ENCODE results near the gene CPA1. TPM values are rescaled to one million over a fixed set of nuclear protein-coding genes. Genes with fewer than 3 reads are reported as not detected.
A peak's percentile ranks its signal among the peaks of the same experiment; 100 is the strongest.

CPA1 gene
- total RNA-seq, 2 experiments from 2014 or later: not detected

GRCh38 chr7:130435311-130435854, 55.1 kb downstream of the CPA1 start:
- Mint-ChIP-seq H3K36me3 (ENCODE audit: low read depth) (peaks cover 27% of the 10 kb centered on the region), H3K4me3 (no peak overlapping the region), H3K9me3 (peaks cover 3% of the 10 kb centered on the region), H3K4me1 (peaks cover 27% of the 10 kb centered on the region), H3K27me3 (no peaks in the 10 kb centered on the region), H3K27ac (no peak overlapping the region)
- ChIA-PET CTCF (interaction anchor here (0.7 kb wide), 1 partner anchor 185 kb away, joined by 3 read pairs; no protein-coding TSS in a partner anchor), POLR2A (no interaction called here)
- no peak for DNase-seq

- Mint-ChIP-seq H3K9me3 (peaks cover 4% of the 10 kb centered on the region), H3K27me3 (no peaks in the 10 kb centered on the region), H3K27ac (peak overlapping the region; percentile 31), H3K36me3 (ENCODE audit: low read depth) (peaks cover 30% of the 10 kb centered on the region), H3K4me3 (no peak overlapping the region), H3K4me1 (peaks cover 35% of the 10 kb centered on the region)
- ChIA-PET CTCF (interaction anchor here (0.7 to 0.9 kb wide), 2 partner anchors 49 to 186 kb away, joined by 3 read pairs; no protein-coding TSS in a partner anchor), POLR2A (no interaction called here)
- DNase-seq: no peak
Measured at GRCh38 chr7:130436253-130436652, 56.0 kb downstream of the CPA1 start.

Other genes starting within 250 kb of the CPA1 start
- gene TMEM209, start 175.1 kb upstream of the CPA1 start, total RNA-seq: 10 to 100 TPM; 41.6 to 46.6 TPM
- gene SSMEM1, start 172.6 kb upstream of the CPA1 start, total RNA-seq: not detected
- not detected for gene CPA2, start 113.6 kb upstream of the CPA1 start, total RNA-seq
- gene CPA4, start 87.3 kb upstream of the CPA1 start, total RNA-seq: not detected
- not detected for gene CPA5, start 35.7 kb upstream of the CPA1 start, total RNA-seq
- gene CEP41, start 60.5 kb downstream of the CPA1 start, total RNA-seq: 10 to 100 TPM; 18.5 to 19.6 TPM
- 1 to 10 TPM; 1.2 TPM for gene MEST, start 111.6 kb downstream of the CPA1 start, total RNA-seq